Neural progenitor cell (in vitro differentiated cells): Measurements from ENCODE around the gene RBM17.

Experiments
- CTCF ChIP-seq: fragments of 200-600 bp; sonication (generic); IDR thresholded peaks from 2 replicates; pipeline ENCODE4 v1.5.1; 2017; ENCODE audit warnings: antibody characterized with exemption, mild to moderate bottlenecking
- EZH2 ChIP-seq: fragments of 200-600 bp; sonication (generic); IDR thresholded peaks from 2 replicates; pipeline ENCODE4 v1.6.1; 2017; ENCODE audit warnings: antibody characterized with exemption, mild to moderate bottlenecking, moderate library complexity
- EZH2phosphoT487 ChIP-seq: fragments of 200-600 bp; sonication (generic); IDR thresholded peaks from 2 replicates; pipeline ENCODE4 v1.6.1; 2017; ENCODE audit warnings: antibody characterized with exemption

- TF ChIP-seq EZH2: no peak
- no peak for TF ChIP-seq CTCF
- TF ChIP-seq EZH2phosphoT487: no peak
Measured at GRCh38 chr10:6054884-6055283, 34.0 kb upstream of the RBM17 start.
